AG20443 (cell line): ENCODE measurements around the gene ATF6B.
"Not testable (repeated sequence)": the region's sequence is repeated elsewhere in the genome, so short reads cannot be mapped to it uniquely, and the experiment has no call there.

Experiments used
- DNase-seq: peaks from one replicate; pipeline ENCODE4 v3.0.0; 2012; ENCODE audit warnings: low spot score, mixed read lengths

ATF6B gene

GRCh38 chr6:32081168-32081990, 46.7 kb downstream of the ATF6B start:
- peak; percentile 96 for DNase-seq

DNA sequence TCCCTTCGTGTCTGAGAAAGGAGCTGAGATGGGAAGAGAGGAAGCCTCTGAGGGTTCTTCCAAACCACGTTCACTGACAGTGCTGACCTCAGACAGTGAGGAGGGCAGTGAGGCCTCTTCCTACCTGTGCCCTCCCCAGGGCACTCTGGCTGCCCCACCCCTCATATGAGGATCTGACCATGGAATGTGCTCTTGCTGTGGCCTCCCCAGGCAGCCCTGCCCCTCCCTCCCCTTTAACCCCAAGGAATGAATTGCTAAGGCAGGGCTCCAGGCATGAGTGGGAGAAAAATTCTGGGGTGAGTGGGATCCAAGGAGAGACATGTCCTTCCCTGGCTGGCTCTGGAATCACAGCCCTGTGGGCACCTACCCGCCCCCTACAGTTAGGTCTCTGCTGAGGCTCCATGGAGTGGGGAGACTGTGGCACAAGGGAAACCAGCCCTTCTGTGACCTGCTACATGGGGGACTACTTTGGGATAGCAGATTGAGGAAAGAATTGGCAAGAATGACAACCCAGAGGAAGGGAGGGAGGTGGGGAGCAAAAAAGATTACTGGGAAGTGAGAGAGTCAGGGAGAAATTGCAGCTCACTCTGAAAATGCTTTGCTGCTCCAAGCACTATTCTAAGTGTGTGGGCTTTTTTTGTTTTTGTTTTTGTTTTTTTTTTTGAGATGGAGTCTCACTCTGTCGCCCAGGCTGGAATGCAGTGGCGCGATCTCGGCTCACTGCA, 48.3 kb downstream of the ATF6B start:
- DNase-seq = no peak

DNA sequence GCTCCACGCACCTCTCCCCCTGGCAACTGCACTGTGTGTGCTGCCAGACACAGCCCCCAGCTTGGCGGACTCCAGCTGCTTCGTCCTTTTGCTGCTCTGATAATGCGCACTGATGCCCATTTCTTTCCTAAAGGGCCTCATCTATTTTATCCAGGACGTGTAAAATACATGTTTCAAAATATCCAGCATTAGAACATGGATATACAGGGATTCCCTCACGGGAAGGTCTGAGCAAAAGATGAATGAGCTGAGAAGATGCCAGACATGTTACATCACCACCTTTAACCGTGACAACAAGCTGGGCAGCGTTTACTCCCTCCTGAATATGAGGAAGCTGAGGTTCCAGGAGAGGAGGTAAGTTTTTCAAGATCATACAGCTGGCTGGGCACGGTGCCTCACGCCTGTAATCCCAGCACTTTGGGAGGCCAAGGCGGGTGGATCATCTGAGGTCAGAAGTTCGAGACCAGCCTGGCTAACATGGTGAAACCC, 51.7 kb downstream of the ATF6B start:
- DNase-seq = peak; percentile 74

DNA sequence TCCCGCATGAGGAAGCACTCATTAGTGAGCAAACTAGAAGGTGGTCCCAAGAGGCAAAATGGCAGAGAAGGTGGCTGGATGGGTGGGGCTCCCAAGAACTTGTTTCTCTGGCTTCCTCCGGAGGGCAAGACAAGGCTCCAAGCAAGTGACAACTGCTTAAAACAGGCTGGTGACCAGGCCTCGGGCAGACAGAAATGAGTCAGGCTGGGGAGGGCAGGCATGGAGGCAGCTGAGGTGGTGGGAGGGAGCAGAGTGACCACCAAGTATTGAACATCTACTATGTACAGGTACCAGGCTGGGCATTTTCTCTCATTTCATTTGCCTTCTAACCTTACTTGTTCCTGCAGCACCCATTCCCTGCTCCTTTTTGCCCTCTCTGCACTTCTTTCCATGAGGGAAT, 52.3 kb downstream of the ATF6B start:
- no peak for DNase-seq

DNA sequence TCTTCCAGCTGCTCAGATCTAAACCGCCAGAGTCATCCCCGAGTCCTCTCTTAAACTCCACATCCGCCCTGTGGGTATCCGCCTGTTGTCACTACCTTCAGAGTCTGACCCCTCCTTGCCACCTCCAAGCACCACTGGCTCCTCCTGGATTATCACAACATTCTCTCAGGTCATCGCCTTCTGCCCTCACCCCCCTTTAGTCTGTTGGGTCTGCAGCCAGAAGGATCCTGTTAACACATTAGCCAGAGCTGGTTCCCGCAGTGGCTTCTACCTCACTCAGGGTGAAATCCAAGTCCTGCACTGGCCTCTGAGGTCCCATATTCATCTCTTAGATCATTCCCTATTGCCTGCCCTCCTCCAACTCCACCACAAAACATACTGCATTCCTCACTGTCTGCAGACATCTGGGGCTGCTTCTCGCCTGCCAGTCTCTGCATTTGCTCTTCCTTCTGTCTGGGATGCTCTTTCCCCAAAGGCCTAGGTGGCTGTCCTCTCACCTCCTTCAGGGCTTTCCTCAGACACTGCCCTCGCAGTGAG, 53.0 kb downstream of the ATF6B start:
- DNase-seq = peak; percentile 69

DNA sequence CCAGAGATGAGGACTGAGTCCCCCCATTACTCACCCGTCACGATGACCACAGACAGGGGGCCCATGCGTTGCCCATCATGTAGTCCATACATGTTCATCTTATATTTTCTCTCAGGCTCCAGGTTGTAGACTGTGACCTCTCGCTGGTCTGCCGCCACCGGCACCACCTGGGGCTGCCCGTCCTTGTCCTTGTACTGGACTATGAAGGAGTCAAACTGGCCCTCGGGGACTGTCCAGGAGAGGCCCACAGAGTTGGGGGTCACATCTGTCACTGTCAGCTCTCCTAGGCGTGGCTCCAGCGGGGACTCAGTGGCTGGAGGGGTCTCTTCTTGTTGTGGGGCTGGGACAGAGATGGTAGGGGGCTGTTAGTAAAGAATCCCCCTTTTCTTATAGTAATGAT, 54.4 kb downstream of the ATF6B start:
- no peak for DNase-seq

DNA sequence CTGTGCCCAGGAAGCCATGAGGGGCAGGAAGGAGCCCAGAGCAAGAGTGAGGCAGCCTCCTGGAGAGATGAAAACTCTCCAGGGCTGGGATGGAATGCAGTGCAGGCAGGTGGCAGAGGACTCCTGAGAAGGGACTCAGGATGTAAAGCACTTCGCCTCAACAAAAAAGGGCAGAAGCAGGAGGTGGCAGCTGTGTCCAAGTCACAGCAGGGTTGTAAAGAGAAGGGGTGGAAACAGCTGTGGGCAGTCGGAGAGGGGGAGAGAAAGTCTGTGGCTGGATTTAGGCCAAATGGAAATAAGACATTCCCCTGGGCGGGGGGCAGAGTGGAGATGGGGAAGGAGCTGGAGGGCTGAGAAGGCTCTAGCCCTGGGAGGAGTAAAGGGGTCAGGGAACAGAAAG, 54.9 kb downstream of the ATF6B start:
- DNase-seq = no peak

- DNase-seq = no peak
Observed at GRCh38 chr6:32070814-32071543, 57.1 kb downstream of the ATF6B start.

DNA sequence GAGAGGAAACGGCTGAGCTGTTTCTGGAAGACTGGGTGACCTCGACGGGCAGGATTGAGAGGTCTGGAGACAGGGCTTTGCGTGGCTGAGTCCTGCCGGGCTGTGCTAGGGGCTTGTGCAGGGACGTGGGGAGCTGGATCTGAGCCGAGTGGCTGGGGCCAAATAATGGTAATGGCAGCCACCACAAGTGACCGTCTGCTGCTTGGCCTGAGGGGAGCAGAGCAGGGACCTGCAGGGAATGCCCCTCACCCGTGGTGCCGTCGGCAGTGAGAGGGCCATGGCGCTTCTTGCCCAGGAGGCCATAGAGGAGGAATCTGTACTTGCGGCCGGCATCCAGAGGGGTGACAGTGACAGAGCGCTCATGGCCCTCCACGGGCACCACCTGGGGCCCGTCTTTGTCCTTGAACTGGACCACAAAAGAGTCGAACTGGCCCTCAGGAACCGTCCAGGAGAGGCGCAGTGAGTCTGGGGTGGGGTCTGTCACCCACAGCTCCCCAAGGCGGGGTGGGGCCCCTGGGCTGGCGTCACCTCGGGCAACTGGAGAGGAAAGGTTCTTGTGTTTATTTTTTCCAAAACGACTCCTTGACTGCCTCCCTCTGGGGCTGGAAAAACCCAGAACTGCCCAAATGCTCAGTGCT, 58.0 kb downstream of the ATF6B start:
- DNase-seq = no peak

GRCh38 chr6:32069460-32069859, 58.6 kb downstream of the ATF6B start:
- DNase-seq = no peak

GRCh38 chr6:32068867-32069266, 59.2 kb downstream of the ATF6B start:
- DNase-seq = no peak

- not testable (repeated sequence) for DNase-seq
Observed at GRCh38 chr6:32068315-32068714, 59.7 kb downstream of the ATF6B start.

DNA sequence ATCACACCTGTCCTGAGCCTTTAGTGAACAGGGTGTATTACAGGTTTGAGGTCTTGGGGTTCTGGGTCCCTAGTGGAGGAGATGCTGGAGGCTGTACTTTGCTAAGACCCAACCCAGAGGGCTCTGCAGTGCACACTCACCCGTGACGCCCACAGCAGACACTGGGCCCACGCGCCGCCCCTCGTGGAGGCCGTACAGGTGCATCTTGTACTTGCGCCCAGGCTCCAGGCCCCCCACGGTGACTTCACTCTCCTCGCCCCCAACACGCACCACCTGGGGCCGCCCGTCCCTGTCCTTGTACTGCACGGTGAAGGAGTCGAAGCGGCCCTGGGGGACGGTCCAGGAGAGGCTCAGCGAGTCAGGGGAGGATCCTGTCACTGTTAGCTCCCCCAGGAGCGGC, 60.5 kb downstream of the ATF6B start:
- not testable (repeated sequence) for DNase-seq
